Lower leg skin (tissue), 4 donors: ENCODE measurements around the gene CD247. TPM values are rescaled to one million over a fixed set of nuclear protein-coding genes. Genes with fewer than 3 reads are reported as not detected.

Experiments used
- DNase-seq, 2 donors: peaks; one replicate each; pipeline ENCODE4 v3.0.0-alpha.2; 2019; ENCODE audit warnings: low spot score in 2 of 2
- H3K4me3 ChIP-seq: fragments of 200-600 bp; sonication (generic); 2 replicates; pipeline ENCODE4 v1.5.1; 2017; ENCODE audit warnings: mild to moderate bottlenecking, low read depth; ENCODE audit not compliant: poor library complexity, severe bottlenecking
- POLR2A ChIP-seq, 2 donors: fragments of 450-650 bp; IDR thresholded peaks; one replicate each; pipeline ENCODE4 v1.6.1; 2016 to 2017; ENCODE audit warnings: antibody characterized with exemption in 2 of 2, mild to moderate bottlenecking in 1 of 2, moderate library complexity in 1 of 2
- WGBS, 2 donors: methylation state at CpG; one replicate each; pipeline ENCODE4 v1.1.5; 2018; 5-methylcytosine and 5-hydroxymethylcytosine counted together
- intact Hi-C: fragments of 100-400 bp; cut with DNase I; formaldehyde crosslinking; loops from one replicate; pipeline ENCODE4 v1.15.0; 2023; ENCODE audit warnings: low total_unique reads
- total RNA-seq, 4 donors: library from RNA; depleted of rRNA; stranded (reverse); fragments of >200 nt; gene quantifications; one replicate each; pipeline ENCODE4 v1.1.0, GENCODE V29; 2016
- TF ChIP-seq, protein P1 (sequence below), 3 donors: fragments of 450-650 bp; IDR thresholded peaks; one replicate each; pipeline ENCODE4 v1.5.1; 2016; ENCODE audit warnings: antibody characterized with exemption in 3 of 3, mild to moderate bottlenecking in 3 of 3, moderate library complexity in 2 of 3

The CD247 gene
- total RNA-seq, 4 donors from 2014 or later, result 0.27 to 0.61 (median 0.58) TPM; not detected in 1

- TF ChIP-seq POLR2A (IDR thresholded peaks at IDR 0.05), result no peak
- TF ChIP-seq, protein P1, sequence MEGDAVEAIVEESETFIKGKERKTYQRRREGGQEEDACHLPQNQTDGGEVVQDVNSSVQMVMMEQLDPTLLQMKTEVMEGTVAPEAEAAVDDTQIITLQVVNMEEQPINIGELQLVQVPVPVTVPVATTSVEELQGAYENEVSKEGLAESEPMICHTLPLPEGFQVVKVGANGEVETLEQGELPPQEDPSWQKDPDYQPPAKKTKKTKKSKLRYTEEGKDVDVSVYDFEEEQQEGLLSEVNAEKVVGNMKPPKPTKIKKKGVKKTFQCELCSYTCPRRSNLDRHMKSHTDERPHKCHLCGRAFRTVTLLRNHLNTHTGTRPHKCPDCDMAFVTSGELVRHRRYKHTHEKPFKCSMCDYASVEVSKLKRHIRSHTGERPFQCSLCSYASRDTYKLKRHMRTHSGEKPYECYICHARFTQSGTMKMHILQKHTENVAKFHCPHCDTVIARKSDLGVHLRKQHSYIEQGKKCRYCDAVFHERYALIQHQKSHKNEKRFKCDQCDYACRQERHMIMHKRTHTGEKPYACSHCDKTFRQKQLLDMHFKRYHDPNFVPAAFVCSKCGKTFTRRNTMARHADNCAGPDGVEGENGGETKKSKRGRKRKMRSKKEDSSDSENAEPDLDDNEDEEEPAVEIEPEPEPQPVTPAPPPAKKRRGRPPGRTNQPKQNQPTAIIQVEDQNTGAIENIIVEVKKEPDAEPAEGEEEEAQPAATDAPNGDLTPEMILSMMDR (IDR thresholded peaks at IDR 0.05), result no peak
- no peak for DNase-seq
- intact Hi-C loops, result loop anchor here (10.0 kb wide), 1 partner anchor 463 kb away; no protein-coding TSS in a partner anchor
- H3K4me3 ChIP-seq, result no peak overlapping the region
- WGBS, 2 donors, result 90 to 94% methylated on average over 3 of the region's 3 CpGs
Observed at GRCh38 chr1:167528057-167528728, 9.9 kb upstream of the CD247 start.

GRCh38 chr1:167526667-167527383 lies 8.5 kb upstream of the CD247 start:
- no peak overlapping the region for H3K4me3 ChIP-seq
- no peak for TF ChIP-seq POLR2A (IDR thresholded peaks at IDR 0.05)
- TF ChIP-seq, protein P1 (IDR thresholded peaks at IDR 0.05), result no peak
- no peak for DNase-seq
- WGBS, 2 donors, result 61 to 66% methylated on average over 8 of the region's 8 CpGs
- intact Hi-C loops, result loop anchor here (10.0 kb wide), 1 partner anchor 462 kb away; no protein-coding TSS in a partner anchor

GRCh38 chr1:167524651-167525050 lies 6.3 kb upstream of the CD247 start:
- 83 to 88% methylated on average over 9 of the region's 9 CpGs for WGBS, 2 donors
- TF ChIP-seq, protein P1 (IDR thresholded peaks at IDR 0.05), result no peak
- no peak for TF ChIP-seq POLR2A (IDR thresholded peaks at IDR 0.05)
- intact Hi-C loops, result loop anchor here (10.0 kb wide), 1 partner anchor 460 kb away; no protein-coding TSS in a partner anchor
- no peak overlapping the region for H3K4me3 ChIP-seq
- no peak for DNase-seq

DNA sequence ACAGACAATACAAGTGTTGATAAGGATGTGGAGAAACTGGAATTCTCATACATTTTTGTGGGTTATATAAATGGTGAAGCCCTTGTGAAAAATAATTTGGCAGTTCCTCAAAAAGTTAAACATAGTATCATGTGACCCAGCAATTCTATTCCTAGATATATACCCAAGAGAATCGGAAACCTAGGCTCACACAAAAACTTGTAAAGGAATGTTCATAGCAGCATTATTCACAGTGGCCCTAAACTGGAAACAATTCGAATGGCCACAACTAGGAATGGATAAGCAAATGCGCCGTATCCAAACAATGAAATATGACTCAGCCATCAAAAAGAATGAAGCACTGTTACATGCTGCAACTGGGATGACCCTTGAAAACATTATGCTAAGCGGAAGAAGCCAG lies 3.9 kb upstream of the CD247 start:
- DNase-seq, result no peak
- WGBS, 2 donors, result 94 to 96% methylated on average over 5 of the region's 5 CpGs
- intact Hi-C loops, result loop anchor here (10.0 kb wide), 1 partner anchor 457 kb away; no protein-coding TSS in a partner anchor
- no peak overlapping the region for H3K4me3 ChIP-seq
- TF ChIP-seq POLR2A (IDR thresholded peaks at IDR 0.05), result no peak
- TF ChIP-seq, protein P1 (IDR thresholded peaks at IDR 0.05), result no peak

DNA sequence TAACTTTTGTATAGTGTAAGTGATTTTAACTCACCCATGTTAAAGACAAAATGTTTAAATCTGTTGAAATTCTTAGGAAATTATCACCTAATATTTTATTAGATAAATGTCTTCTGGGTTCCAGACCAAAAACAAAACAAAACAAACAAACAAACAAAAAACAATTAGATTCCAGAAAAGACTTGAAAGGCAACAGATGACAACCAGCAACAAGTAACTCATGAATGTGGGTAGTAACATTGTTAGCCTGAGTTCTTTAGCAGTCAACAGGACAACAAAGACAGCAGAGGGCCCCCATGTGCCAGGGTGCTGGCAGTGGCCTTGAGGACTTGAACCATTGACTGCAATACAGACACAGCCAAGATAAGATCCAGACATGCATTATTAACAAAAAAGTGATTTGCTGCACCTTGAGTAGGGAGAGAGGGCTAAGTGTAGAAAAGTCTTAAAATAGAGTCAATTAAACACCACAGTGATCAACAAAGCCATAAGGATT lies 2.4 kb upstream of the CD247 start:
- H3K4me3 ChIP-seq, result no peak overlapping the region
- DNase-seq, result no peak
- intact Hi-C loops, result loop anchor here (10.0 kb wide), 1 partner anchor 456 kb away; no protein-coding TSS in a partner anchor
- TF ChIP-seq, protein P1 (IDR thresholded peaks at IDR 0.05), result no peak
- TF ChIP-seq POLR2A (IDR thresholded peaks at IDR 0.05), result no peak
